Glutamatergic neuron (in vitro differentiated cells): ENCODE measurements around the gene CEP85. TPM values are rescaled to one million over a fixed set of nuclear protein-coding genes. Genes with fewer than 3 reads are reported as not detected.

Experiments used
- DNase-seq: peaks from one replicate; pipeline ENCODE4 v3.0.0; 2022
- H3K27ac Mint-ChIP-seq: one replicate; pipeline ENCODE4 v1.8.0; 2020; ENCODE audit warnings: mild to moderate bottlenecking, mixed read lengths, inconsistent platforms; ENCODE audit not compliant: unreplicated experiment
- H3K27me3 Mint-ChIP-seq: one replicate; pipeline ENCODE4 v1.8.0; 2020; ENCODE audit warnings: mild to moderate bottlenecking, moderate library complexity, mixed read lengths, inconsistent platforms; ENCODE audit not compliant: unreplicated experiment
- H3K36me3 Mint-ChIP-seq: one replicate; pipeline ENCODE4 v1.8.0; 2020; ENCODE audit warnings: mild to moderate bottlenecking, mixed read lengths, inconsistent platforms; ENCODE audit not compliant: unreplicated experiment
- H3K4me1 Mint-ChIP-seq: one replicate; pipeline ENCODE4 v1.8.0; 2020; ENCODE audit warnings: mild to moderate bottlenecking, low read depth, mixed read lengths, inconsistent platforms; ENCODE audit not compliant: unreplicated experiment
- H3K4me3 Mint-ChIP-seq: one replicate; pipeline ENCODE4 v1.8.0; 2020; ENCODE audit warnings: mild to moderate bottlenecking, mixed read lengths, inconsistent platforms; ENCODE audit not compliant: unreplicated experiment
- H3K9me3 Mint-ChIP-seq: one replicate; pipeline ENCODE4 v1.8.0; 2020; ENCODE audit warnings: mild to moderate bottlenecking, moderate library complexity, mixed read lengths, inconsistent platforms; ENCODE audit not compliant: unreplicated experiment
- total RNA-seq: library from RNA; stranded (reverse); fragmentation: NEBNext Ultra II Directional; extraction: Animal tissue kit (Norgen Biotek cat#: 25700); gene quantifications from one replicate; pipeline ENCODE4 v1.2.1, GENCODE V29; 2021; ENCODE audit not compliant: unreplicated experiment
- TF ChIP-seq, protein P1 (sequence below): fragments of 200-600 bp; sonication (generic); IDR thresholded peaks from one replicate; pipeline ENCODE4 v1.5.0; 2021; ENCODE audit not compliant: partially characterized antibody, unreplicated experiment

Gene CEP85
- total RNA-seq, 1 donor from 2014 or later = 28.2 TPM

DNA sequence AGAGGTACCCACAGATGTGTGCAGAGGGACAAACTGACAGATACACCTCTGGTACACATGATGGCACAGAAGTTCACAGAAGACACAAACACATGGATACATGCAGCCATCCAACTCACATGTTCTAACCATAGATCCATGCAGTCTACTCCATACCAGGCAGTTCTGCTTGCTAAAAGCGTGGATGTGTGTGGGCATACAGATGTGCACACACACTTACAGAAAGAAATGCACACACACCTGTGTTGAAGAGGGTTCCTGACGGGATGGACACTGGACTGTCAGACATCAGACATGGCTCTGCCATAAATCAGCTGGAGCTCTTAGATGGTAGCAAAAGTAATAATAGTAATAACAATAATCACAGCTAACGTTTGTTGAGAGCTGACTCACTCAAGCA, 90.5 kb downstream of the CEP85 start:
- TF ChIP-seq, protein P1, sequence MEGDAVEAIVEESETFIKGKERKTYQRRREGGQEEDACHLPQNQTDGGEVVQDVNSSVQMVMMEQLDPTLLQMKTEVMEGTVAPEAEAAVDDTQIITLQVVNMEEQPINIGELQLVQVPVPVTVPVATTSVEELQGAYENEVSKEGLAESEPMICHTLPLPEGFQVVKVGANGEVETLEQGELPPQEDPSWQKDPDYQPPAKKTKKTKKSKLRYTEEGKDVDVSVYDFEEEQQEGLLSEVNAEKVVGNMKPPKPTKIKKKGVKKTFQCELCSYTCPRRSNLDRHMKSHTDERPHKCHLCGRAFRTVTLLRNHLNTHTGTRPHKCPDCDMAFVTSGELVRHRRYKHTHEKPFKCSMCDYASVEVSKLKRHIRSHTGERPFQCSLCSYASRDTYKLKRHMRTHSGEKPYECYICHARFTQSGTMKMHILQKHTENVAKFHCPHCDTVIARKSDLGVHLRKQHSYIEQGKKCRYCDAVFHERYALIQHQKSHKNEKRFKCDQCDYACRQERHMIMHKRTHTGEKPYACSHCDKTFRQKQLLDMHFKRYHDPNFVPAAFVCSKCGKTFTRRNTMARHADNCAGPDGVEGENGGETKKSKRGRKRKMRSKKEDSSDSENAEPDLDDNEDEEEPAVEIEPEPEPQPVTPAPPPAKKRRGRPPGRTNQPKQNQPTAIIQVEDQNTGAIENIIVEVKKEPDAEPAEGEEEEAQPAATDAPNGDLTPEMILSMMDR = no peak
- Mint-ChIP-seq H3K27me3 (peaks cover 7% of the 10 kb centered on the region), H3K9me3 (no peaks in the 10 kb centered on the region), H3K4me1 (peaks cover 7% of the 10 kb centered on the region), H3K27ac (no peak overlapping the region), H3K4me3 (no peak overlapping the region), H3K36me3 (no peaks in the 10 kb centered on the region)
- no peak for DNase-seq

DNA sequence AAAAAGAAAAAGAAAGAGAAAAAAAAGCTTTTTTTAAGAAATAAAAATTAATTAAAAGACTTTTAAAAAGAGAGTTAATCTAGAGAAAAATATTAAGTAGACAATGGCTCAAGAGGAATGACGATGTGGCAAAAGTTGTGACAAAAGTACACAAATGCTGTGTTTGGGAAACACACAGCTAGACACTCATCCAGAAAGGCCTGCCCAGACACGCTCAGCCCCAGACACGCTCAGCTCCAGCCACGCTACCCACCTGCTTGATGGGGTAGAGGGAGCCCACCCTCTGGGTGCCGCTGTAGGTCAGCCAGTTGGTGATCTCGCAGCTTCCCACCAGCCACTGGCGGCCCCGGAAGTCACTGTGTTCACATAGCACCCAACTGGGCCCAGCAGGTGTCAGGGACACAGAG, 94.0 kb downstream of the CEP85 start:
- TF ChIP-seq, protein P1 = no peak

More for the DNA sequence above, 94.0 kb downstream of the CEP85 start:
- no peak overlapping the region for H3K4me3 Mint-ChIP-seq
- no peaks in the 10 kb centered on the region for H3K36me3 Mint-ChIP-seq
- no peak for DNase-seq
- H3K9me3 Mint-ChIP-seq = no peaks in the 10 kb centered on the region
- H3K27me3 Mint-ChIP-seq = peaks cover 5% of the 10 kb centered on the region
- no peak overlapping the region for H3K27ac Mint-ChIP-seq
- H3K4me1 Mint-ChIP-seq = no peaks in the 10 kb centered on the region

Other genes starting within 250 kb of the CEP85 start
- 6.3 TPM for gene PAFAH2, start 236.1 kb upstream of the CEP85 start, total RNA-seq
- gene EXTL1, start 212.4 kb upstream of the CEP85 start, total RNA-seq = 2.6 TPM
- gene SLC30A2, start 188.1 kb upstream of the CEP85 start, total RNA-seq = not detected
- gene TRIM63, start 166.6 kb upstream of the CEP85 start, total RNA-seq = not detected
- 7.2 TPM for gene PDIK1L, start 122.4 kb upstream of the CEP85 start, total RNA-seq
- 0.25 TPM for gene FAM110D, start 75.1 kb upstream of the CEP85 start, total RNA-seq
- gene C1orf232, start 65.2 kb upstream of the CEP85 start, total RNA-seq = not detected
- gene ZNF593, start 64.3 kb upstream of the CEP85 start, total RNA-seq = 35.9 TPM
- gene ZNF593OS, start 62.4 kb upstream of the CEP85 start, total RNA-seq = 4.2 TPM
- gene CNKSR1, start 56.7 kb upstream of the CEP85 start, total RNA-seq = 9.9 TPM
- gene CATSPER4, start 43.6 kb upstream of the CEP85 start, total RNA-seq = not detected
- 412 TPM for gene SH3BGRL3, start 45.9 kb downstream of the CEP85 start, total RNA-seq
- gene UBXN11, start 72.4 kb downstream of the CEP85 start, total RNA-seq = 11.4 TPM
- gene CD52, start 83.8 kb downstream of the CEP85 start, total RNA-seq = 2.8 TPM
- 2.2 TPM for gene CRYBG2, start 119.9 kb downstream of the CEP85 start, total RNA-seq
- not detected for gene ZNF683, start 138.6 kb downstream of the CEP85 start, total RNA-seq
- 97.3 TPM for gene LIN28A, start 176.6 kb downstream of the CEP85 start, total RNA-seq
- gene DHDDS, start 198.1 kb downstream of the CEP85 start, total RNA-seq = 64.6 TPM
- gene HMGN2, start 238.2 kb downstream of the CEP85 start, total RNA-seq = 187 TPM